GM15510 (cell line): Measurements from ENCODE around the gene PRAMEF20.
"Not testable (repeated sequence)": the region's sequence is repeated elsewhere in the genome, so short reads cannot be mapped to it uniquely, and the experiment has no call there.

Experiments
- POLR2A ChIP-seq: IDR thresholded peaks from 3 replicates; pipeline ENCODE4 v1.6.1; 2011; ENCODE audit warnings: borderline replicate concordance; ENCODE audit not compliant: insufficient read length; ENCODE audit errors: extremely low read depth

PRAMEF20 gene

GRCh38 chr1:13410150-13410549 lies at the start of gene PRAMEF20:
PRAMEF20 (plus strand) TSS chr1:13410450; CDS start chr1:13416355, 5,905 bp downstream.
- not testable (repeated sequence) for TF ChIP-seq POLR2A

DNA sequence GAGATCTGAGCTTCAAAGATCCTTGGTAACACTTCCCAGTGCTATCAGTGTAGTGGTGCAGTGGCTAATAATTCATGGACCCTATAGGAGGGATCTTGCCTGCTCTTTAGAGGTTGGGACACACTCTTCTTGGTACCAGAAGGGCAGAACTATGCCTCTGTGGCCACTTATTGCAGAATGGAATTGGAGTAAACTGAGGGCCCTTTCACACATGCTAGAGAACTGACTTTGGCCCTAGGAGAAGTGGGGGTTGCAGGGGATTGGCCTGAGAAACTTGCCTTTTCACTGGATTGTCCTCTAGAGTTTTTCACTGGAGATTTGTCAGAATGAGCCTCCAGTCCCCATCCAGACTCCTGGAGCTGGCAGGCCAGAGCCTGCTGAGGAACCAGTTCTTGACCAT lies 20.9 kb upstream of the PRAMEF20 start, which contains the start of gene PRAMEF17:
PRAMEF17 (plus strand) TSS at position 301 of the 400 bp plus-strand sequence; CDS start at position 327, 26 bp downstream.
- not testable (repeated sequence) for TF ChIP-seq POLR2A

- TF ChIP-seq POLR2A, result no peak
Measured at GRCh38 chr1:13407811-13408210, 2.4 kb upstream of the PRAMEF20 start.

DNA sequence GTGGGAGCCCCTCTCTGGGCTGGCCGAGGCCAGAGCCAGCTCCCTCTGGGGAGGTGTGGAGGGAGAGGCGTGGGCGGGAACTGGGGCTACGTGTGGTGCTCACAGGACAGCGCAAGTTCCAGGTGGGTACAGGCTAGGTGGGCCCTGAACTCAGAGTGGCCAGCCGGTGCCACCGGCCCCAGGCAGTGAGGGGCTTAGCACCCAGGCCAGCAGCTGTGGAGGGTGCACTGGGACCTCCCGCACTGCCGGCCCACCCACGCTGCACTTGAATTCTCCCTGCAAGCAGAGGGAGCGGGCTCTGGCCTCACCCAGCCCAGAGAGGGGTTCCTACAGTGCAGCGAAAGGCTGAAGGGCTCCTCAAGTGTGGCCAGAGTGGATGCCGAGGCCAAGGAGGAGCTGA lies 20.2 kb downstream of the PRAMEF20 start:
- no peak for TF ChIP-seq POLR2A

DNA sequence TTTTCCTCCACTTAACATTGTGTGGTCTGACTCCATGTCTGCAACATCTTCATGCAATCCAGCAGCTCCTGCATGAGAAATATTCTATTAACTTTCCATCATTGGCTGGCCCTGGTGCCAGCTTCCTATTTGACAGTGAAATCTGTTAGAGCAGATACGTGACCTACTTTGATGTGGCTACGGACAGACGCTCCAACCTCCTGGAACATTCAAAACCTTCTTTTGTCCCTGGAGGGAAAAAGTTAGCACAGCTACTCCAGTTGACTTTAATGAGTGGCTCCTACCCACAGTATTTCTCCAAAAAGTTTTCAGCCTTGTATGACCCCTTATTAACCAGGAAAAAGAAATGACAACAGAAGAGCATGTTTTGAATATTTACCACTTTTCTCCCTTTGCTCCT lies 22.0 kb downstream of the PRAMEF20 start:
- TF ChIP-seq POLR2A, result no peak

DNA sequence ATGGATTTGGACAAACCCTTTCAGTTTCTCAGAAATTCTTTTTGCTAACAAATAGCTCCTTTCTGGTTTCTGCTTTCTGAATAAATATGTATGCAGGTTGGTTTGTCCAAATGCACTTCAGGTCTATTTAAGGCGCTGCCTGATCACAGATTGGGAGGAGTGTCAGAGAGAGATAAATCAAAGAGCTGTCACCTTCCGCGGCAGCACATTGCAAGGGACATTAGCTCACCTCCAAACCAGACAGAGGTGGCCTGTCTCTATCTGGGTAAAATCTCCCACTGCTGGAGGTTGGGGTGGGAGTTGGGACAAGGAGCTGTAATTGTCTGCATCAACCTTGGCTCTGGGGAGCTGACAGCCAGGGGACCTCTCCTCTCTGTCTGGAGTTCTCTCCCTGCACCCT lies 25.2 kb downstream of the PRAMEF20 start:
- TF ChIP-seq POLR2A, result no peak

DNA sequence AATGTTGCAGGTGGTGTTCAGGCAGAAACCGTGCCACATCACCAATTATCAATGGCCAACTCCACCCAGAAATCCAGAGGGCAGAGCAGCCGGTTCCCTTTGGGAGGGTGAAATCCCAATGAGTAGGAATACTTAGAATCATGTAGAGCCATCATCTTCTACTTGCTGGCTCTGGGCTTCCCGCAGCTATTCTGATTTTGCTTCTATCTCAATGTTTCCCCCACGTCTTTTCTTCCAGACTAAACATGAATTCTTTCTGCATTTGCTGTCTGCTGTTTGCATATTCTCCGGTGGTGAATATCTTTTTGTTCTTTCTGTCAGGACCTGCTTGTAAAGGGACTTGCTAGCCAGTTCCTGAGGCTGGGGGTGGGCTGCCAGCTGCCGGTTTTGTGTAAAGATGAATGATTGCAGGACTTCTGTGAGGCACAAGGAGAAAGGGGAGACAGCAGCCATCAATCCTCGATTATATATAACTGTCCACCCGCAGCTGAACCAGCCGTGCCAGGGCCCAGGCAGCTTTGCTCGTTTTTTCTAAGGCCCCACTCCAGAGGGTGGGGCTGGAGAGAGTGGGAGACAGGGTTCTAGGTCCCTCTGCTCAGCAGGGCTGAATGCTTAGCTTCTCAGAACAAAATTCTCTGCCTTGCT lies 33.2 kb downstream of the PRAMEF20 start:
- TF ChIP-seq POLR2A, result no peak

- TF ChIP-seq POLR2A, result no peak
Measured at GRCh38 chr1:13450204-13450603, 40.0 kb downstream of the PRAMEF20 start.

- no peak for TF ChIP-seq POLR2A
Measured at GRCh38 chr1:13451399-13451965, 41.2 kb downstream of the PRAMEF20 start.

- TF ChIP-seq POLR2A, result no peak
Measured at GRCh38 chr1:13456904-13457532, 46.8 kb downstream of the PRAMEF20 start.

DNA sequence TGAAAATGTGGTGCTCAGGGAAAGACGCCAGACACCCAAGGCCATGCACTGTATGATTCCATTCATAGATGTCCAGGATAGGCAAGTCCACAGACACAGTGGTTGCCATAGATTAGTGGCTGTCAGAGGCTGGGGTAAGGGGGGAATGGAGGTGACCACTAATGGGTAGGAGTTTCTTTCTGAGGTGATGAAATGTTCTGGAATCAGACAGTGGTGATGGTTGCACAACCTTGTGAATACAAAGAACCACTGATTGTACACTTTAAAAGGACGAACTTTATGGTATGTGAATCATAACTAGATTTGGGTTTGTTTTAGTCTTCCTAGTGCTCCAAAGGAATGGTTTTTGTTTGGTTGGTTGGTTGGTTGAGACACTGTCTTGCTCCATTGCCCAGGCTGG lies 51.7 kb downstream of the PRAMEF20 start:
- no peak for TF ChIP-seq POLR2A

GRCh38 chr1:13462682-13463081 lies 52.4 kb downstream of the PRAMEF20 start:
- no peak for TF ChIP-seq POLR2A

GRCh38 chr1:13465515-13465914 lies 55.3 kb downstream of the PRAMEF20 start:
- TF ChIP-seq POLR2A, result no peak

- no peak for TF ChIP-seq POLR2A
Measured at GRCh38 chr1:13469343-13469742, 59.1 kb downstream of the PRAMEF20 start.
